ENCODE results near the gene RASSF7.
"Not testable (repeated sequence)": the region's sequence is repeated elsewhere in the genome, so short reads cannot be mapped to it uniquely, and the experiment has no call there.

The RASSF7 gene

GRCh38 chr11:565921-566509 lies 5.2 kb downstream of the RASSF7 start:
- Histone ChIP-seq H3K4me1 (ENCODE audit: insufficient read depth, low read length) (no peaks in the 10 kb centered on the region), H3K9ac (ENCODE audit: low read depth, low read length) (no peak overlapping the region), H3K27me3 (ENCODE audit: insufficient read depth, low read length) (peaks cover 28% of the 10 kb centered on the region), H3K36me3 (ENCODE audit: insufficient read depth, low read depth, low read length) (peaks cover 7% of the 10 kb centered on the region; the same call in 1 of the 2 replicates), H3K9me3 (ENCODE audit: insufficient read depth, low read depth, low read length) (no peaks in the 10 kb centered on the region), H3K4me3 (ENCODE audit: low read length) (no peak overlapping the region), H3K27ac (ENCODE audit: low read length) (no peak overlapping the region)

DNA sequence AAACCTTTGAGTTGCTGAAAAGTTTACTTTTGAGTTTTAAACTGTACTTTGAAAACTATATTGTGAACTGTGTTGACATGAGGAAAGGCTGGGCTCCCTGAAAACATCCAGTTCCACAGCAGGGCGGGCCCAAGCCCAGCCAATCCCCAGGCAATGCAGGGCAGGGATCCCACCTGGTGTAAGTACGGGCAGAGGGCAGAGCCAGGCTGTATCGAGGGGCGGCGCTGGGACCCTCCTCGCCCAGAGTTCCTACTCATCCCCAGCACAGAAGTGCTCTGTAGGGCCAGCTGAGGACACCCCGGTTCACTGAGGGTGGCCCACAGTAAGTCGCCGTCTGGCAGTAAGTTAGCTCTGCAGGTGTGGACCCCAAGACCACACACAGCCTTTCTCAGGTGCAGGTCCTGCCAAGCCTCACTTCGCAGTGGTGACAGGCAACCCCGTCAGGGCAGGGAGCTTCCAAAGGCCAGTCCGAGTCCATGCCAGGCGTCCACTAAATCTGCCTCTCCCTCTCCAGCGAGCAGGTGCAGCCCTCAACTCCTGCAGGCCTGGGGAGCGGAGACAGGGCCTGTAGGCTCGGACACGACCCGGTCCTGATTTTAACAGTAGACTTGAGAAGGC lies 6.3 kb downstream of the RASSF7 start:
- Histone ChIP-seq H3K27ac (ENCODE audit: low read length) (no peak overlapping the region), H3K4me1 (ENCODE audit: insufficient read depth, low read length) (no peaks in the 10 kb centered on the region; the same call in 1 of the 2 replicates), H3K4me3 (ENCODE audit: low read length) (no peak overlapping the region), H3K9ac (ENCODE audit: low read depth, low read length) (no peak overlapping the region), H3K36me3 (ENCODE audit: insufficient read depth, low read depth, low read length) (peaks cover 7% of the 10 kb centered on the region; the same call in 1 of the 2 replicates), H3K27me3 (ENCODE audit: insufficient read depth, low read length) (peaks cover 23% of the 10 kb centered on the region), H3K9me3 (ENCODE audit: insufficient read depth, low read depth, low read length) (no peaks in the 10 kb centered on the region)

GRCh38 chr11:567629-568292 lies 7.0 kb downstream of the RASSF7 start:
- Histone ChIP-seq H3K27ac (ENCODE audit: low read length) (no peak overlapping the region), H3K4me1 (ENCODE audit: insufficient read depth, low read length) (no peaks in the 10 kb centered on the region; the same call in 1 of the 2 replicates), H3K36me3 (ENCODE audit: insufficient read depth, low read depth, low read length) (peaks cover 7% of the 10 kb centered on the region; the same call in 1 of the 2 replicates), H3K4me3 (ENCODE audit: low read length) (peak overlapping the region; percentile 58), H3K9ac (ENCODE audit: low read depth, low read length) (no peak overlapping the region), H3K27me3 (ENCODE audit: insufficient read depth, low read length) (peaks cover 23% of the 10 kb centered on the region), H3K9me3 (ENCODE audit: insufficient read depth, low read depth, low read length) (no peaks in the 10 kb centered on the region)

- H3K27me3 ChIP-seq (ENCODE audit: insufficient read depth, low read length): peaks cover 29% of the 10 kb centered on the region
- H3K4me3 ChIP-seq (ENCODE audit: low read length): peak overlapping the region; percentile 58
- H3K27ac ChIP-seq (ENCODE audit: low read length): no peak overlapping the region
- no peak overlapping the region for H3K9ac ChIP-seq (ENCODE audit: low read depth, low read length)
- peaks cover 7% of the 10 kb centered on the region; the same call in 1 of the 2 replicates for H3K36me3 ChIP-seq (ENCODE audit: insufficient read depth, low read depth, low read length)
- no peaks in the 10 kb centered on the region; the same call in 1 of the 2 replicates for H3K4me1 ChIP-seq (ENCODE audit: insufficient read depth, low read length)
- H3K9me3 ChIP-seq (ENCODE audit: insufficient read depth, low read depth, low read length): no peaks in the 10 kb centered on the region
Measured at GRCh38 chr11:568306-569157, 7.8 kb downstream of the RASSF7 start.

GRCh38 chr11:569158-569885 lies 8.6 kb downstream of the RASSF7 start:
- no peak overlapping the region for H3K27ac ChIP-seq (ENCODE audit: low read length)
- H3K9me3 ChIP-seq (ENCODE audit: insufficient read depth, low read depth, low read length): no peaks in the 10 kb centered on the region
- no peak overlapping the region for H3K9ac ChIP-seq (ENCODE audit: low read depth, low read length)
- H3K4me1 ChIP-seq (ENCODE audit: insufficient read depth, low read length): no peaks in the 10 kb centered on the region; the same call in 1 of the 2 replicates
- H3K27me3 ChIP-seq (ENCODE audit: insufficient read depth, low read length): peaks cover 36% of the 10 kb centered on the region
- peak overlapping the region; percentile 50 for H3K4me3 ChIP-seq (ENCODE audit: low read length)
- H3K36me3 ChIP-seq (ENCODE audit: insufficient read depth, low read depth, low read length): no peaks in the 10 kb centered on the region

GRCh38 chr11:571802-572185 lies 11.0 kb downstream of the RASSF7 start:
- peaks cover 49% of the 10 kb centered on the region for H3K27me3 ChIP-seq (ENCODE audit: insufficient read depth, low read length)
- no peak overlapping the region for H3K4me3 ChIP-seq (ENCODE audit: low read length)
- no peaks in the 10 kb centered on the region for H3K9me3 ChIP-seq (ENCODE audit: insufficient read depth, low read depth, low read length)
- no peak overlapping the region for H3K27ac ChIP-seq (ENCODE audit: low read length)
- H3K9ac ChIP-seq (ENCODE audit: low read depth, low read length): no peak overlapping the region
- no peaks in the 10 kb centered on the region; the same call in 1 of the 2 replicates for H3K4me1 ChIP-seq (ENCODE audit: insufficient read depth, low read length)
- no peaks in the 10 kb centered on the region for H3K36me3 ChIP-seq (ENCODE audit: insufficient read depth, low read depth, low read length)

- H3K9ac ChIP-seq (ENCODE audit: low read depth, low read length): no peak overlapping the region
- H3K27me3 ChIP-seq (ENCODE audit: insufficient read depth, low read length): peaks cover 37% of the 10 kb centered on the region
- H3K27ac ChIP-seq (ENCODE audit: low read length): no peak overlapping the region
- H3K4me3 ChIP-seq (ENCODE audit: low read length): no peak overlapping the region
- 0 out of 2 replicates have a peak, but pooled peaks cover under 1% of the 10 kb centered on the region for H3K36me3 ChIP-seq (ENCODE audit: insufficient read depth, low read depth, low read length)
- no peaks in the 10 kb centered on the region for H3K9me3 ChIP-seq (ENCODE audit: insufficient read depth, low read depth, low read length)
- peaks cover 5% of the 10 kb centered on the region for H3K4me1 ChIP-seq (ENCODE audit: insufficient read depth, low read length)
Measured at GRCh38 chr11:573146-573759, 12.5 kb downstream of the RASSF7 start.

DNA sequence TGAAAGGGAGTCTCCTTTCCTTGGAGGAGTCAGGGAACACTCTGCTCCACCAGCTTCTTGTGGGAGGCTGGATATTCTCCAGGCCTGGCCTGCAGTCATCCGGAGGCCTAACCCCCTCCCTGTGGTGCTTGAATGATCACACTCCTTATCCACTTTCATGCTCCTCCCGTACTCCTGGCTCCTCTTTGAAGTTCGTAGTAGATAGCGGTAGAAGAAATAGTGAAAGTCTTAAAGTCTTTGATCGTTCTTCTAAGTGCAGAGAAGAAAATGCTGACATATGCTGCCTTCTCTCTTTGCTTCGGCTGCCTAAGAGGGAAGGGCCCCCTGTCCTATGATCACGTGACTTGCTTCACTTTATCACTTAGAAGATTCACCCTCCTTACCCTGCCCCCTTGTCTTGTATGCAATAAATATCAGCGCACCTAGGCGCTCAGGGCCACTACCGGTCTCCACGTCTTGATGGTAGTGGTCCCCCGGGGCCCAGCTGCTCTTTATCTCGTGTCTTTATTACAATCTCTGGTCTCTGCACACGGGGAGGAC lies 13.3 kb downstream of the RASSF7 start:
- not testable (repeated sequence) for H3K27ac ChIP-seq (ENCODE audit: low read length)

DNA sequence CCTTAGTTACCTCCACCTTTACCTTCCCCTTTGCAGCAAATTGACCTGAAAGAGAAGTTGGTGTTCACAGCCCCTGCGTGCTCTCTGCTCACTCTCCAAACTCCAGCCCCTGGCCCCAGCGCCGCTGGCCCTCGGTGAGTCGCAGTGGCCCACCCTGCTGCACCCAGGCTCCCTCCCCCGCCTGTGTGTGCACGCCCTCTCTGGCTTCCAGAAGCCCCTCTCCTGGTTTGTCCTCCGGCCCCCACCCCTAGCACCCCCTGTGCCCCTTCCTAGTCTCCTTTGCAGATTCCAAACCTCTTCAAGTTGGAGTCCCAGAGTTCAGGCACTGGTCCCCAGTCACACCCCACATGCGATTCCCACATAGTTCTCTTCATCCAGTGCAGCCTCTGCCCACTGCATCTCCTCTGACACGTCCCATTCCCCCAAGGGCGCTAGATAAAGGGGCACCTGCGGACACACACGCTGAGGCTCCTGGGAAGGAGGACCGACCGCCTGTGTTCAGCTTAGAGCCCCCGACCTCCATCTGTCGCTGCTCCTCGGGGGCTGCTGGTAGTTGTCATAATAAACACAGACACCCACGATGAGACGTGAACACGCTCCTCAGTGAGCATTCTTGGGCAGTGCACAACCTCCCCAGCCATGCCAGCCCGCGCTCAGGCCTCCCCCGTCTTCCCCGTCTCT lies 14.0 kb downstream of the RASSF7 start:
- peak overlapping the region; percentile 72 for H3K4me3 ChIP-seq (ENCODE audit: low read length)
- H3K9me3 ChIP-seq (ENCODE audit: insufficient read depth, low read depth, low read length): no peaks in the 10 kb centered on the region
- H3K27ac ChIP-seq (ENCODE audit: low read length): no peak overlapping the region
- peaks cover 5% of the 10 kb centered on the region for H3K4me1 ChIP-seq (ENCODE audit: insufficient read depth, low read length)
- H3K9ac ChIP-seq (ENCODE audit: low read depth, low read length): no peak overlapping the region; the same call in 1 of the 2 replicates
- peaks cover 4% of the 10 kb centered on the region; the same call in 1 of the 2 replicates for H3K36me3 ChIP-seq (ENCODE audit: insufficient read depth, low read depth, low read length)
- H3K27me3 ChIP-seq (ENCODE audit: insufficient read depth, low read length): peaks cover 28% of the 10 kb centered on the region

More for the DNA sequence above, 13.3 kb downstream of the RASSF7 start:
- H3K36me3 ChIP-seq (ENCODE audit: insufficient read depth, low read depth, low read length); H3K9ac ChIP-seq (ENCODE audit: low read depth, low read length); H3K9me3 ChIP-seq (ENCODE audit: insufficient read depth, low read depth, low read length); H3K4me3 ChIP-seq (ENCODE audit: low read length); H3K4me1 ChIP-seq (ENCODE audit: insufficient read depth, low read length): not testable (repeated sequence)
- H3K27me3 ChIP-seq (ENCODE audit: insufficient read depth, low read length): peaks cover 34% of the 10 kb centered on the region
